Trophoblast cell (in vitro differentiated cells and primary cell): ENCODE measurements around the gene FSTL4.

Experiments used
- DNase-seq, 2 donors: peaks; one replicate each; pipeline ENCODE4 v3.0.0-alpha.2; 2016
- H2AFZ ChIP-seq: 2 replicates; pipeline ENCODE4 v1.6.1; 2013; ENCODE audit warnings: low read length, moderate library complexity, mild to moderate bottlenecking; ENCODE audit not compliant: insufficient read depth, poor library complexity
- H2AK5ac ChIP-seq: 2 replicates; pipeline ENCODE4 v1.6.1; 2013; ENCODE audit warnings: mild to moderate bottlenecking, low read length
- H2BK120ac ChIP-seq: 2 replicates; pipeline ENCODE4 v1.6.1; 2013; ENCODE audit warnings: low read length, mild to moderate bottlenecking, moderate library complexity; ENCODE audit not compliant: insufficient read depth, poor library complexity
- H2BK12ac ChIP-seq: 2 replicates; pipeline ENCODE4 v1.6.1; 2013; ENCODE audit warnings: mild to moderate bottlenecking, low read length, moderate library complexity
- H2BK5ac ChIP-seq: 2 replicates; pipeline ENCODE4 v1.6.1; 2013; ENCODE audit warnings: low read length, low read depth, moderate library complexity, mild to moderate bottlenecking; ENCODE audit not compliant: poor library complexity
- H3K14ac ChIP-seq: 2 replicates; pipeline ENCODE4 v1.6.1; 2013; ENCODE audit warnings: mild to moderate bottlenecking, low read length
- H3K18ac ChIP-seq: 2 replicates; pipeline ENCODE4 v1.6.1; 2013; ENCODE audit warnings: mild to moderate bottlenecking, low read length
- H3K23ac ChIP-seq: 2 replicates; pipeline ENCODE4 v1.6.1; 2013; ENCODE audit warnings: low read length
- H3K27ac ChIP-seq: 2 replicates; pipeline ENCODE4 v1.5.1; 2013; ENCODE audit warnings: low read depth, mild to moderate bottlenecking, inconsistent platforms, low read length, moderate library complexity
- H3K27me3 ChIP-seq: 2 replicates; pipeline ENCODE4 v1.6.1; 2013; ENCODE audit warnings: inconsistent platforms, mild to moderate bottlenecking, low read length, moderate library complexity; ENCODE audit not compliant: insufficient read depth
- H3K36me3 ChIP-seq, 2 experiments: 1 replicate in 1 of 2; 2 replicates in 1 of 2; pipeline ENCODE4 v1.6.1; 2013; ENCODE audit warnings: low read length in 2 of 2, mild to moderate bottlenecking in 2 of 2, moderate library complexity in 1 of 2; ENCODE audit not compliant: insufficient read depth in 2 of 2, control insufficient read depth in 1 of 2
- H3K4ac ChIP-seq: 2 replicates; pipeline ENCODE4 v1.6.1; 2013; ENCODE audit warnings: low read depth, mild to moderate bottlenecking, low read length, moderate library complexity
- H3K4me1 ChIP-seq, 2 experiments: 1 replicate in 1 of 2; 2 replicates in 1 of 2; pipeline ENCODE4 v1.6.1; 2013; ENCODE audit warnings: low read length in 2 of 2, mild to moderate bottlenecking in 2 of 2, moderate library complexity in 1 of 2; ENCODE audit not compliant: insufficient read depth in 2 of 2, control insufficient read depth in 1 of 2
- H3K4me2 ChIP-seq: 2 replicates; pipeline ENCODE4 v1.6.1; 2013; ENCODE audit warnings: inconsistent platforms, mild to moderate bottlenecking, low read length, moderate library complexity
- H3K4me3 ChIP-seq: 2 replicates; pipeline ENCODE4 v1.5.1; 2013; ENCODE audit warnings: mild to moderate bottlenecking, low read depth, low read length, inconsistent platforms
- H3K79me1 ChIP-seq: one replicate; pipeline ENCODE4 v1.6.1; 2013; ENCODE audit warnings: low read length
- H3K79me2 ChIP-seq: 2 replicates; pipeline ENCODE4 v1.6.1; 2013; ENCODE audit warnings: low read length, mild to moderate bottlenecking; ENCODE audit not compliant: control insufficient read depth, insufficient read depth, poor library complexity
- H3K9ac ChIP-seq: 2 replicates; pipeline ENCODE4 v1.6.1; 2013; ENCODE audit warnings: mild to moderate bottlenecking, low read length
- H3K9me3 ChIP-seq: 2 replicates; pipeline ENCODE4 v1.6.1; 2013; ENCODE audit warnings: low read depth, mild to moderate bottlenecking, control low read depth, inconsistent platforms, low read length; ENCODE audit not compliant: insufficient read depth
- H4K12ac ChIP-seq: 2 replicates; pipeline ENCODE4 v1.6.1; 2013; ENCODE audit warnings: low read depth, mild to moderate bottlenecking, low read length, moderate library complexity
- H4K8ac ChIP-seq: 2 replicates; pipeline ENCODE4 v1.6.1; 2013; ENCODE audit warnings: low read depth, mild to moderate bottlenecking, low read length, moderate library complexity
- H4K91ac ChIP-seq: one replicate; pipeline ENCODE4 v1.6.1; 2013; ENCODE audit warnings: low read depth, mild to moderate bottlenecking, low read length, moderate library complexity
- WGBS: extraction: QIAGEN DNeasy Blood & Tissue Kit; methylation state at CpG from one replicate; pipeline ENCODE4 v1.1.7; 2013; ENCODE audit warnings: missing lambda C conversion rate; ENCODE audit not compliant: insufficient read length, insufficient coverage; ENCODE audit errors: extremely low coverage; 5-methylcytosine and 5-hydroxymethylcytosine counted together

FSTL4 gene

GRCh38 chr5:133655966-133656365, 43.6 kb upstream of the FSTL4 start:
- Histone ChIP-seq H4K12ac (no peak overlapping the region), H3K79me2 (no peaks in the 10 kb centered on the region), H3K14ac (no peak overlapping the region), H2BK5ac (no peak overlapping the region), H3K27me3 (no peaks in the 10 kb centered on the region), H3K27ac (no peak overlapping the region), H2BK120ac (no peak overlapping the region), H3K4me2 (no peak overlapping the region), H3K18ac (no peak overlapping the region), H3K9ac (no peak overlapping the region), H3K36me3 (no peaks in the 10 kb centered on the region), H3K79me1 (no peaks in the 10 kb centered on the region), H3K9me3 (no peaks in the 10 kb centered on the region), H2AFZ (no peak overlapping the region), H3K23ac (no peak overlapping the region), H4K91ac (no peak overlapping the region), H3K4me1 (no peaks in the 10 kb centered on the region), H4K8ac (no peak overlapping the region), H2BK12ac (no peak overlapping the region), H3K4ac (no peak overlapping the region), H3K4me3 (no peak overlapping the region), H2AK5ac (no peak overlapping the region)
- WGBS, result no CpG with 5 or more reads among the region's 1 CpG
- no peak for DNase-seq

GRCh38 chr5:133653760-133654049, 41.4 kb upstream of the FSTL4 start:
- Histone ChIP-seq H3K36me3 (no peaks in the 10 kb centered on the region), H2AFZ (no peak overlapping the region), H3K27me3 (no peaks in the 10 kb centered on the region), H3K4me1 (no peaks in the 10 kb centered on the region), H3K4me2 (no peak overlapping the region), H4K12ac (no peak overlapping the region), H3K27ac (no peak overlapping the region), H2BK5ac (no peak overlapping the region), H3K9me3 (no peaks in the 10 kb centered on the region), H3K79me2 (no peaks in the 10 kb centered on the region), H3K18ac (no peak overlapping the region), H2BK12ac (no peak overlapping the region), H3K23ac (no peak overlapping the region), H4K8ac (no peak overlapping the region), H4K91ac (no peak overlapping the region), H3K14ac (no peak overlapping the region), H3K79me1 (no peaks in the 10 kb centered on the region), H2AK5ac (no peak overlapping the region), H3K4me3 (no peak overlapping the region), H3K4ac (no peak overlapping the region), H3K9ac (no peak overlapping the region), H2BK120ac (no peak overlapping the region)
- WGBS, result no CpG with 5 or more reads among the region's 4 CpGs
- no peak for DNase-seq

DNA sequence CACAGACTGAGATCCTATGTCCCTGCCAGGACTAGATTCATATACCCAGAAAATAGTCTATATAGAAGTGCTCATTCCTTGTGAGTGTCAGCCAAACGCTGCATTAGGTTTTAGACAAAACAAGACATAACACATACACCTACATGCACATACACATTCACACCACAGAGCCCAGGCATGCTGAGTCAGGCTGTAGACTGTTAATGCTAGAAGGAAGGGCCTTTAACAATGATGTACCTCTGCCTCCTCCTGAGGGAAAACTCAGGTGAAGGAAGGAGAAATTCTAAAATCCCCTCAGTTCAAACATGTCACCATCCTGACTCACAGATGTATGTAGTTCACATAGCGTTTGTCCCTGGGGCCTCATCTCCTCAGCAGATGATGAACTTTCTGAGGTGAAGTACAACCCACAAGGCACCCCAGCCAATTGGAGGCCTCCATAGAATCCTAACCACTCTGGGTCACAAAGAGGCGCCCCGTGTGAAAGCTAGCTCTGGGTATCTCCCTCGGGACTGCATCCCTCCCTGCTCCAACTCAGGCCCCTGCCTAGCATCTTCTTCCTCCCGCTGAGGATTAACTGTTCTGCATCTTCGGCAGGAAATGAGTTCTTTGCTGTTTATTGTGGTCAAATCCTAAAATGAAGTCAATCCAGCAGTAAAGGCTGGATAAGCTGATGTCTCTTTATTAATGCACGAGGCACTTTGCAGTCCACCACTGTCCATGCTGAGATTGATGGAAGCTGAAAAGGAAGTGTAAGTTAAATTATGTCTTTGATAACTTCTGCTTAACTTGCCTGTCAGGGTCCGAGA, 40.8 kb upstream of the FSTL4 start:
- Histone ChIP-seq H3K18ac (no peak overlapping the region), H3K4me3 (no peak overlapping the region), H3K79me2 (no peaks in the 10 kb centered on the region), H2BK12ac (no peak overlapping the region), H3K9ac (no peak overlapping the region), H3K4me1 (no peaks in the 10 kb centered on the region), H3K23ac (no peak overlapping the region), H3K27me3 (no peaks in the 10 kb centered on the region), H4K8ac (no peak overlapping the region), H3K9me3 (no peaks in the 10 kb centered on the region), H3K4me2 (no peak overlapping the region), H3K4ac (no peak overlapping the region), H3K79me1 (no peaks in the 10 kb centered on the region), H2AFZ (no peak overlapping the region), H4K91ac (no peak overlapping the region), H2AK5ac (no peak overlapping the region), H3K36me3 (no peaks in the 10 kb centered on the region), H3K27ac (no peak overlapping the region), H4K12ac (no peak overlapping the region), H2BK5ac (no peak overlapping the region), H3K14ac (no peak overlapping the region), H2BK120ac (no peak overlapping the region)
- no CpG with 5 or more reads among the region's 9 CpGs for WGBS
- no peak for DNase-seq

GRCh38 chr5:133644000-133644865, 31.9 kb upstream of the FSTL4 start:
- Histone ChIP-seq H4K8ac (no peak overlapping the region), H2AK5ac (no peak overlapping the region), H3K9me3 (no peaks in the 10 kb centered on the region), H3K4me1 (peaks cover 0 to 5% of the 10 kb centered on the region in 2 experiments), H3K23ac (no peak overlapping the region), H2BK120ac (no peak overlapping the region), H2BK5ac (no peak overlapping the region), H3K36me3 (no peaks in the 10 kb centered on the region), H3K27me3 (no peaks in the 10 kb centered on the region), H3K79me1 (no peaks in the 10 kb centered on the region), H3K9ac (no peak overlapping the region), H4K91ac (no peak overlapping the region), H3K4ac (no peak overlapping the region), H4K12ac (no peak overlapping the region), H2BK12ac (no peak overlapping the region), H3K4me3 (no peak overlapping the region), H3K4me2 (no peak overlapping the region), H2AFZ (no peak overlapping the region), H3K14ac (no peak overlapping the region), H3K27ac (no peak overlapping the region), H3K79me2 (no peaks in the 10 kb centered on the region), H3K18ac (no peak overlapping the region)
- WGBS, result no CpG with 5 or more reads among the region's 8 CpGs
- no peak for DNase-seq
